Duodenal mucosa (tissue), 2 donors: ENCODE data around the gene ZNF385A.

Source experiments
- H3K27ac ChIP-seq: one replicate; pipeline ENCODE4 v1.7.0; 2013; ENCODE audit warnings: low read depth, low read length
- H3K27me3 ChIP-seq, 2 donors: one replicate each; pipeline ENCODE4 v1.7.0; 2013; ENCODE audit warnings: low read length in 2 of 2, control low read depth in 1 of 2; ENCODE audit not compliant: insufficient read depth in 2 of 2, control insufficient read depth in 1 of 2
- H3K36me3 ChIP-seq, 2 donors: one replicate each; pipeline ENCODE4 v1.7.0; 2013; ENCODE audit warnings: low read length in 2 of 2, control low read depth in 1 of 2; ENCODE audit not compliant: insufficient read depth in 2 of 2, control insufficient read depth in 1 of 2
- H3K4me1 ChIP-seq, 2 donors: one replicate each; pipeline ENCODE4 v1.7.0; 2013; ENCODE audit warnings: low read length in 2 of 2, control low read depth in 1 of 2; ENCODE audit not compliant: insufficient read depth in 2 of 2, control insufficient read depth in 1 of 2
- H3K4me3 ChIP-seq, 2 donors: one replicate each; pipeline ENCODE4 v1.7.0; 2013; ENCODE audit warnings: low read length in 2 of 2, low read depth in 1 of 2
- H3K9ac ChIP-seq, 2 donors: one replicate each; pipeline ENCODE4 v1.7.0; 2013; ENCODE audit warnings: low read length in 2 of 2, low read depth in 1 of 2
- H3K9me3 ChIP-seq, 2 donors: one replicate each; pipeline ENCODE4 v1.7.0; 2013; ENCODE audit warnings: low read length in 2 of 2, control low read depth in 1 of 2; ENCODE audit not compliant: control insufficient read depth in 1 of 2

ZNF385A gene

DNA sequence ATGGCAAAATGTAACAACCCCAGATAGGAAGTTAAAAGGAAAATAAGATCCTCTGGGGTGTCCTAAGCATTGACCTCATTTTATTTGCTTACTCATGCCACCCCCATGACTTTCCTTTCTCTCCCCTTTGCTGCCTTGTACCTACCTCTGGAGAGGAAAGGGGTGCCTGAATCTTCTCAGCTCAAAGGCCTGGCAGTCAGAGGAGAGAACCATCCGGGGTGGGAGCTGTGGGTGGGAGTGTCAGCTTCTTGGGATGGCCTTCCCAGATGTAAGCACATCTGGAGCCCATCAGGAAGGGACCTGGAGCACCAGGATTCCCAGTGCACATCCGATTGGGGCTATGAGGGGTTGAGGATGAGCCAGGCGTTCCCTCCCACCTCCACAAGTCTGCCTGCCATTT lies 39.7 kb upstream of the ZNF385A start:
- peaks cover 0 to 12% of the 10 kb centered on the region in 2 donors for H3K4me1 ChIP-seq
- peaks cover 20 to 30% of the 10 kb centered on the region in 2 donors for H3K27me3 ChIP-seq
- no peaks in the 10 kb centered on the region for H3K36me3 ChIP-seq
- no peak overlapping the region for H3K9ac ChIP-seq
- H3K4me3 ChIP-seq: no peak overlapping the region
- H3K27ac ChIP-seq: peak overlapping the region; percentile 3
- H3K9me3 ChIP-seq: no peaks in the 10 kb centered on the region

GRCh38 chr12:54423816-54424150 lies 39.2 kb upstream of the ZNF385A start:
- Histone ChIP-seq H3K4me3 (no peak overlapping the region), H3K9ac (no peak overlapping the region), H3K36me3 (no peaks in the 10 kb centered on the region), H3K27me3 (peaks cover 22 to 30% of the 10 kb centered on the region in 2 donors), H3K27ac (no peak overlapping the region), H3K9me3 (no peaks in the 10 kb centered on the region), H3K4me1 (peaks cover 0 to 9% of the 10 kb centered on the region in 2 donors)

DNA sequence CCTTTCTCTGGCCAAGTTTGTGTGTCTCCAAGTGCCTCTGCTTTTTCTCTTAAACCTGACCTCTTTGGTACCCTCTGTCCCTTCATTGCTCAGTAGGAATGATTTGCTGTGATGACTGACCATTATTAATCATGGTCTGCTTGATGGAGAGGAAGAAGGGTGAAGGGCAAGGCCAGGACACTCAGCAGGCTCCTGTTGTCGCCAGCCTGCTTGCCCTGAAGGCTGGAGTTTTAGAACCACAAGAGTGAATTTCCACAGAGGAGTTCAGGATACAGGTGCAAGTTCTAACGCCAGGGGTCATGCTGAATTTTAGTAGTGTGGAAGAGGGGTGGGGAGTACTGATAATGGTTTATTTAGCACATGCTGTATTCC lies 37.3 kb upstream of the ZNF385A start:
- Histone ChIP-seq H3K4me3 (no peak overlapping the region), H3K9ac (no peak overlapping the region), H3K4me1 (peaks cover 0 to under 1% of the 10 kb centered on the region in 2 donors), H3K27me3 (peaks cover 23 to 32% of the 10 kb centered on the region in 2 donors), H3K9me3 (no peaks in the 10 kb centered on the region), H3K36me3 (no peaks in the 10 kb centered on the region), H3K27ac (peak overlapping the region; percentile 67)

DNA sequence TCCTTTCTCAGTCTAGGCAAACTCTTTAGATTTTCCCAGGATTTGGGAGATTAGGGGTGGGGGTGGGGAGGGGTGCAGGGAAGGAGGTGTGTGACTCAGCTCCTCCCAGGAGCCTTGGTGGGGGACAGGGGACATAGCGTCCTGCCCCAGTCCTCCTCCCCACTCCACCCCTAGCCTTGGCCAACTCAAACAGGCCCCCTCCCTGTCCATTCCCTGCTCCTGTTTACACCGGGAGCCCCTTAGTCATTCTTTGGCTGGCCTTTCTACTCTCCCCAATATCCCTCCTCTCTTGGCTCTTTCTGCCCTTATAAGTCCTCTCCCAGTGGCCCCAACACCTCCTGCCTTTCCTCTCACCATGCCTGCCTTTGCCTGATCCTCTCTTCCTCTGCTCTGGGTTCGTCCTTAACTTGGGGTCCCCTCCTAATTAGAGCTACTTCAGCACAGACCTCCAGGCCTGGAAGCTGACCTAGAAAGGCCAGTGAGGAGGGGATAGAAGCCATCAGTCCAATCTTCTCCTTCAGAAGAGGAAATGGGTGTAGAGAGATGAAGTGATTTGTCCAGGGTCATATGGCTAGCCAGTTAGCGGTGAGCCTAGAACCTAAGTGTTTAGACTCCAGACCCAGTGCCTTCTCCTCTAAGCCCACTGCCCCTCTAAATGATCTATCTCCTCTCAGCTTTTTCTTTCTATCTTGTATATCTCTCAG lies 36.8 kb upstream of the ZNF385A start:
- H3K27me3 ChIP-seq: peaks cover 29 to 32% of the 10 kb centered on the region in 2 donors
- no peak overlapping the region for H3K9ac ChIP-seq
- H3K4me3 ChIP-seq: no peak overlapping the region
- H3K36me3 ChIP-seq: no peaks in the 10 kb centered on the region
- H3K4me1 ChIP-seq: peaks cover 0 to 5% of the 10 kb centered on the region in 2 donors
- H3K9me3 ChIP-seq: no peaks in the 10 kb centered on the region
- H3K27ac ChIP-seq: peak overlapping the region; percentile 67

- Histone ChIP-seq H3K9me3 (no peaks in the 10 kb centered on the region), H3K9ac (peak overlapping the region in 1 of 2 donors; percentile 0), H3K27me3 (peaks cover 29 to 30% of the 10 kb centered on the region in 2 donors), H3K4me3 (no peak overlapping the region), H3K4me1 (peaks cover under 1 to 5% of the 10 kb centered on the region in 2 donors), H3K36me3 (no peaks in the 10 kb centered on the region), H3K27ac (no peak overlapping the region)
Observed at GRCh38 chr12:54420766-54421144, 36.2 kb upstream of the ZNF385A start.

- Histone ChIP-seq H3K9me3 (no peaks in the 10 kb centered on the region), H3K9ac (peak within 1 kb of the TSS; percentile 51 to 57), H3K27me3 (peaks cover 20 to 32% of the 10 kb centered on the region in 2 donors), H3K27ac (peak within 1 kb of the TSS; percentile 78), H3K4me1 (peaks cover 6 to 12% of the 10 kb centered on the region in 2 donors), H3K36me3 (no peaks in the 10 kb centered on the region), H3K4me3 (peak within 1 kb of the TSS; percentile 59 to 70)
Observed at GRCh38 chr12:54419088-54419887, 34.8 kb upstream of the ZNF385A start, which contains the start of gene ITGA5. Gene ITGA5, minus strand, starts transcription at chr12:54419266. Its CDS starts 68 bp downstream, at chr12:54419198.

- H3K27ac ChIP-seq: peak overlapping the region; percentile 78
- no peaks in the 10 kb centered on the region for H3K9me3 ChIP-seq
- H3K36me3 ChIP-seq: no peaks in the 10 kb centered on the region
- peaks cover 18 to 32% of the 10 kb centered on the region in 2 donors for H3K27me3 ChIP-seq
- peak overlapping the region; percentile 59 to 70 for H3K4me3 ChIP-seq
- H3K4me1 ChIP-seq: peaks cover 13 to 19% of the 10 kb centered on the region in 2 donors
- peak overlapping the region; percentile 51 to 57 for H3K9ac ChIP-seq
Observed at GRCh38 chr12:54418441-54419087, 34.0 kb upstream of the ZNF385A start.

- Histone ChIP-seq H3K36me3 (no peaks in the 10 kb centered on the region), H3K9ac (peak overlapping the region; percentile 51 to 57), H3K9me3 (no peaks in the 10 kb centered on the region), H3K4me1 (peaks cover 18 to 26% of the 10 kb centered on the region in 2 donors), H3K27me3 (peaks cover 18 to 32% of the 10 kb centered on the region in 2 donors), H3K4me3 (peak overlapping the region; percentile 59 to 70), H3K27ac (peak overlapping the region; percentile 78)
Observed at GRCh38 chr12:54417712-54418440, 33.3 kb upstream of the ZNF385A start.

- H3K4me3 ChIP-seq: peak overlapping the region; percentile 59 to 70
- H3K9me3 ChIP-seq: no peaks in the 10 kb centered on the region
- H3K9ac ChIP-seq: peak overlapping the region in 1 of 2 donors; percentile 57
- H3K4me1 ChIP-seq: peaks cover 26 to 33% of the 10 kb centered on the region in 2 donors
- H3K36me3 ChIP-seq: no peaks in the 10 kb centered on the region
- H3K27ac ChIP-seq: peak overlapping the region; percentile 18
- H3K27me3 ChIP-seq: peaks cover 14 to 26% of the 10 kb centered on the region in 2 donors
Observed at GRCh38 chr12:54416687-54417603, 32.4 kb upstream of the ZNF385A start.
